GM04503 (cell line): ENCODE results near the gene MS4A4E.
"Not testable (repeated sequence)": the region's sequence is repeated elsewhere in the genome, so short reads cannot be mapped to it uniquely, and the experiment has no call there.

Experiments
- DNase-seq: peaks from one replicate; pipeline ENCODE4 v3.0.0-alpha.2; 2012; ENCODE audit warnings: low read depth

The MS4A4E gene

DNA sequence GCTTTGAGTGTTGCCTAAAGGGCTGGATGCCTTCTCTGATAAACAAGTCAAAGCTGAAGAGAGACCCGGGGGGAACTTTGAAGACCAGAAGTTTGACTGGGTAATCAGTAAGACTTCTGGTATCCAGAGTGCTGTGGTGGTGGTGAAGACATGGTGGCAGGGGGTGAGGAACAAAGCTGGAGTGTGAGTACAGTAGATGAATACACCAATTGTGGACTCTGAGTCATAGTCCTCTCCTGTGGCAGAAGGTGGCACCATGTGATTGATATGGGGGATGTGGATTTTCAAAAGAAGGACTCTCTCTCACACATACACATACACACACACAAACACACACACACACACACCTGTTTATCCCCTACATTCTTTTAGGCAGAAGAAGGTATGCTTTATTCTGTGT lies 72.4 kb downstream of the MS4A4E start:
- no peak for DNase-seq

- no peak for DNase-seq
These were observed 73.5 kb downstream of the MS4A4E start for GRCh38 chr11:60169264-60169915.

DNA sequence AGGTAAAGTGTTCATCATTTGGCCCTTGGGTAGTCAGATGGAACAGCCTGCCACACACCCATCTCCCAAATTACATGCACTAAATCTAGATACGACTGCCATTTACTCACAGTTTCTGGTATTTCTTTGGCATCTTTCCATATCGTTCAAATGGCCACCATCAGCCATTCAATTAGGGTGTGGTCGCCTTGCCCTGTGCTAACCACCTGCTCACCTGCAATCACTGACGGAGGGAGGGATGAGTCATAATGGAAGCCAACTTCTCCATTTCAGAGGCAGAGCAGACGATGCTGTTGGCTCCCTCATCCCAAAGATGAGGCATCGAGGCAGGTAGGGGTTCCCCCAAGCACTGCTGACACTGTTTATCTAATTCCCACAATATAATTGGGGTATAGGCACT lies 74.6 kb downstream of the MS4A4E start:
- DNase-seq: no peak

GRCh38 chr11:60165951-60166350 lies 77.0 kb downstream of the MS4A4E start:
- DNase-seq: no peak

DNA sequence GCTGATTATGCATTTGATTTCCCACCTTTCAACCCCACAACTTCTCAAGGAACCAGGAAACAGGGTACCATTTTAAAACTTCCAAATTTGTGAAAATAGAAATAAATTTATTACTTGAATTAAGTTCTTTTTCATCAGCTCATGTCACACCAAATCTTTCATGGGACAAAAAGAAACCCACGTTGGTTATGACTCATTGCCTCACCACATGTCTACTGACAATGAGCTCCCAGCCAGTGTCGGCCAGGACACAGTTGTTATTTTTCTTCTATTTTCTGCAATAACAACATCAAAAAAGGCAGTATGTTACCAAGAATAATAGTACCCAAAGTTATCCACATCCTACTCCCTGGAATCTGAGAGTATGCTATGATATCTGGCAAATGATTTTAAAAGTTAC lies 77.4 kb downstream of the MS4A4E start:
- DNase-seq: no peak

DNA sequence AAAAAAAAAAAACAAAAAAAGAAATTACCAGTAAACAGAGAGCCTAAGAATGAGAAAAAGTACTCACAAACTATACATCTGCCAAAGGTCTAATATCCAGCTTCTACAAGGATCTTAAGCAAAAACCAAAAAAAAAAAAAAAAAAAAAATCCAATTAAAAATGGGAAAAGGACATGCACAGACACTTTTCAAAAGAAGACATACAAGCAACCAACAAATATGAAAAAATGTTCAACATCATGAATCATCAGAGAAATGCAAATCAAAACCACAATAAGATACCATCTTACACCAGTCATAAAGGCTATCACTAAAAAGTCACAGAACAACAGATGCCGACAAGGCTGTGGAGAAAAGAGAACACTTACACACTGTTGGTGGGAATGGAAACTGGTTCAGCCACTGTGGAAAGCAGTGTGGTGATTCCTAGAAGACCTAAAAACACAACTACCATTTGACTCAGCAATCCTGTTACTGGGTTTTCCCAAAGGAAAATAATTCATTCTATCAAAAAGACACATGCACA lies 78.3 kb downstream of the MS4A4E start:
- DNase-seq: no peak

- no peak for DNase-seq
These were observed 81.2 kb downstream of the MS4A4E start for GRCh38 chr11:60161766-60162165.

DNA sequence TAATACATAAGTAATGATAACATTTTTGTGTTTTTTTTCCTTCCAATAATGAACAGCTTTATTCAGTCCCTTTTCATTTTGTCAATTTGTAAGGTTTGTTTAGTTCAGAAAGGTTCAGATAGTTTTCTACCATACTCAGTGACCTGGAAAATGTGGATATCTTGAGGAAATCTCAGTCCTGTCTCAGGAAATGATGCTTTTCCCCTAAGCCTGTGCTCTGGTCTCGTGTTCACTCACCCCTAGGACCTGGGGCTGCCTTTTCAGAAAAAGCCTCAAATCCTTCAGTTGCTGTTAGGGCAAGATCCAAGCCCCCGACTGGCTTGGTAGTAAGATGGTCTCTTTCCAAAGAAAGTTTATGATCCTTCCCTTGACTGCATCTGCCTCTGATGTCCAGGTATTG lies 81.8 kb downstream of the MS4A4E start:
- DNase-seq: no peak

GRCh38 chr11:60159868-60160267 lies 83.1 kb downstream of the MS4A4E start:
- no peak for DNase-seq

DNA sequence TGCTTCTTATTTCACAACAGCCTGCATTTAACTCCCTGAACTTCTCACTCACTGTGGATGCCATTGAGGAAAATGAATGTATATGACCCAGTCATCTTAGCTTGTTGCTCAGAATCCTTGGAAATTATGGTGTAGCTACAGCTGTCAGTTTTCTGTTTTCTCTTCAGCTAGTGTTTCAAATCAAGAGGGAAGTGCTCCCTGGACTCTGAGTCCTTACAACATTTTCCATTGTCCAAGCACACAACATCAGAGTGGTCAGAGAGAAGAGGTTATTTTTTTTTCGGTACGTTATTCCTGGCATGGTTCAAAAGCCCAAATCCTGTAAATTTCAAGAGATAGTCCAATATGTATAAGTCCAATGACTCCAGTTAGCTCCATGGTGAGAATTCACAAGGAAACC lies 83.7 kb downstream of the MS4A4E start:
- no peak for DNase-seq

DNA sequence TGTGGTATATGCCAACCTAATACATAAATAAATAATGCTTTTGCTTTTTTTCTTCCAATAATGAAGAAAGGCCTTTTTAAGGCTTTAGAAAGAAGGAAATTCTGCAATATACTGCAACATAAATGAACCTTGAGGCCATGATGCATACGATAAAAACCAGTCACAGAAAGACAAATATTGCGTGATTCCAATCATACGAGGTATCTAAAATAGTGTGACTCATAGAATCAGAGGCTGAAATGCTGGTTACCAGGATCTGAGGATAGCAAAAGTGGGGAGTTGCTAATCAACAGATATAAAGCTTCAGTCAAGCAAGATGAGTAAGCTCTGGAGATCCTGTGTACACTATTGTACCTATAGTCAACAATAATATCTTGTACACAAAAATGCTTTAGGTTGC lies 84.3 kb downstream of the MS4A4E start:
- no peak for DNase-seq

GRCh38 chr11:60155931-60156330 lies 87.0 kb downstream of the MS4A4E start:
- no peak for DNase-seq

DNA sequence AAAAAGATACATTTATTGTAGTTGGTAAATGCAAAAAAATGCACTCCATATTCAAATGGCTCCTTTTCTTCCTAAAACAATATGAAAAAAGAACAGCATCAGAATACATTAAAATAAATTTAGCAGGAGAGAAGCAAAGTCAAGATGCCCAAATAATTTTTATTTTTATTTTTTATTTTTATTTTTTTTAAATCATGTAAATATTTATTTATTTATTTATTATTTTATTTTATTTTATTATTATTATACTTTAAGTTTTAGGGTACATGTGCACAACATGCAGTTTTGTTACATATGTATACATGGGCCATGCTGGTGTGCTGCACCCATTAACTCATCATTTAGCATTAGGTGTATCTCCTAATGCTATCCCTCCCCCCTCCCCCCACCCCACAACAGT lies 90.2 kb downstream of the MS4A4E start:
- DNase-seq: not testable (repeated sequence)

DNA sequence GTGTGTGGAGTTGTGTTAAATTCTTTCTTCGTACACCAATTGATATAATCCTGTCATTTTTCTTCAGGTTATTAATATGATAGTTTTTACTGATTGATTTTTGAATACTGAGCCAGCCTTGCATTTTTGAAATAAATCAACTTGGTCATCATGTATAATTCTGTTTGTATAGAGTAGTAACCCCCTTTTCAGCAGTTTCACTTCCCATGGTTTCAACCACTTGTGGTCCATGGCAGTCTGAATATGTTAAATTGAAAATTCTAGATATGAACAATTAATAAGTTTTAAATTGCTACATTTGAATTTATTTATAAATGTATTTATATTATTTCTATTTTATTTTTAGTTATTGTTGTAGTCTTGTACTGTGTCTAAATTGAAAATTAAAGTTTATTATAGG lies 92.7 kb downstream of the MS4A4E start:
- DNase-seq: no peak
